GM18870 (cell line): ENCODE measurements around the gene ETHE1.
"Not testable (repeated sequence)": the region's sequence is repeated elsewhere in the genome, so short reads cannot be mapped to it uniquely, and the experiment has no call there.

Experiments used
- ATAC-seq: cut with Tn5 transposase; IDR thresholded peaks from one replicate; pipeline ENCODE4 v1.9.1; 2021; ENCODE audit warnings: moderate library complexity; ENCODE audit not compliant: unreplicated experiment

Gene ETHE1

DNA sequence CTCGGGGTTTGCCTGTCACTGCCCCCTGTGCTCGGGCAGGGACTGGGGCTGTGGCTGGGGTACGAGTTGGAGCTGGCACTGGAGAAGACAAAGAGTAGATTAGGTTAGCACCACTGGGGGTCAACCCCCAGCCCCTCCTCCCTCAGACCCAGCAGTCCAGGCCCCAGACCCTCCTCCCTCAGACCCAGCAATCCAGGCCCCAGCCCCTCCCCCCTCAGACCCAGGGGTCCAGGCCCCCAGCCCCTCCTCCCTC is 25.1 kb upstream of the ETHE1 start:
- ATAC-seq: no peak

DNA sequence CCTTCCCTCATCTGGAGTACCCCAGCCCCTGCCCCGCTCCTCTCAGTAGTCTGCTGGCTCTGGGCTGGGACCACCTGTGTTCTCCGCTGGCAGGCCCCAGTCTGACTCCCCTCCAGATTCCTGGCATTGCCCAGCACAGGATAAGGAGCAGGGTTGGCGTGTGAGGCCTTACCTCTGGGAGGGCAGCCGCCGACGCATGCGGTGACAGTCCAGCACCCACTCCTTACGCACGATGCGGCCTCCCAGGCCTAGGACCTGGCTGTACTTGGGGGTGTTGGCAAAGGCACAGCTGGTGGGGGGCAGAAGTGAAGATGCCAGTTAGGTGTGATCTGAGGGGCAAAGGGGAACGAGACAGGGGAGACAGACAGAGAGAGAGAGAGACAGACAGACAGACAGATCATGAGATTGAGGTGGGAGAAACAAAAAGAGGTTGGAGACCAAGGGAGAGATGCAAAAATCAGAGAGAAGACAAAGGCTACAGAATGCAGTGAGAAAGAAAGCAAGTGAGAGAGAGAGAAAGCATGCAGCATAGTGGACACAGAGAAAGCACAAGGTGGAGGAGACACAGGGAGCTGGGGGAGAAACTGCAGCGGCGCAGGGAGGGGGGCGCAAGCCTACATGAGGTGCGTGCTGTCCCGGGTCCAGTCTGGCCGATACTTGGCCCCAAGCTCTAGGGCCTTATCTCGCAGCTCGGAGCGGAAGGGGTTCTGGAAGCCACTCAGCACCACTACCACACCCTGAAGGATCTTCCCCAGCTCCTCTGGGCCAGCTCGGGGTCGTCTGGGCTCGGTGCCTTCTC is 24.6 kb upstream of the ETHE1 start:
- ATAC-seq: no peak

DNA sequence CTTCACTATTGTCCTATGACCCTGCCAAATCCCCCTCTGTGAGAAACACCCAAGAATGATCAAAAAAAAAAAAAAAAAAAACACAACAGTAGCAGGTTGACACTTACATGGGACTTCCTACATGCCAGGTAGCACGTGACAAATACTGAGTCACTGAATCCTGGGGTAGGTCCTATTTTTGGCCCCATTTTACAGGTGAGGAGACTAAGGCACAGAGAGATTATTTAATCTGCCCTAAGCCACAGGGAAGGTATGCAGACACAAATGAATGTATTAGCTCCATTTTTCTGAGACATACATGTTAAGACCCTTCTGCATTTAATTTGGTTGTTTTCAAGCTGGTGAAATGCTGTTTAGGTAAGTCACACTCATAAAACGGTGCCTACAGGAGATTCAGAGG is 21.7 kb upstream of the ETHE1 start:
- no peak for ATAC-seq

DNA sequence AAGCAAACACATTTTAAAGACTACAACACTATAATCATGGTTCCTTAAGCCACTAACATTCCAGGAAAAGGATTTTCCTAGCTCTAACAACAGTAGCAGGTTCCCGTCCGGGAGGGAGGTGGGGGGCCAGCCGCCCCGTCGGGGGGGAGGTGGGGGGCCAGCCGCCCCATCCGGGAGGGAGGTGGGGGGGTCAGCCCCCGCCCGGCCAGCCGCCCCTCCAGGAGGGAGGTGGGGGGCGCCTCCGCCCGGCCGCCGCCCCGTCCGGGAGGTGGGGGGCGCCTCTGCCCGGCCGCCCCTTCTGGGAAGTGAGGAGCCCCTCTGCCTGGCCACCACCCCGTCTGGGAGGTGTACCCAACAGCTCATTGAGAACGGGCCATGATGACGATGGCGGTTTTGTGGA is 20.9 kb upstream of the ETHE1 start:
- ATAC-seq: not testable (repeated sequence)

DNA sequence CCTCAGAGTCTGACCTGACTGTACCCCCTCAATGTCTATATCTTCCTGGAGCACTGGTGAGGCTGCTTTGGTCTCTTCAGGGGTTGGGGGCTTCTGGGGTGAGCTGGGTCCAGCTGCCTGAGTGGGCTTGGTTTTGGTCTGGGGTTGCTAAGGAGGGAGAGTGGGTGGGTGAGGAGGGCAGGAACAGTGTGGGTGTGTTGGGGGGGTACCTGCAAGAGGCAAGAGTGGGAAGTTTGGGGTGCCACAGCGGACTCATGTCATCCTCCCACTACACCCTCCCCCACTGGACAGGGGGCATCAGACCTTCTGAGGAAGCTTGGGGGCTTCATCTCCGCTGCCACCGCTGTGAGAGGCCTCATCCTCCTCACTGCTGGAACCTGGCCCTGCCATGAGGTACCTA is 19.6 kb upstream of the ETHE1 start:
- ATAC-seq: no peak

DNA sequence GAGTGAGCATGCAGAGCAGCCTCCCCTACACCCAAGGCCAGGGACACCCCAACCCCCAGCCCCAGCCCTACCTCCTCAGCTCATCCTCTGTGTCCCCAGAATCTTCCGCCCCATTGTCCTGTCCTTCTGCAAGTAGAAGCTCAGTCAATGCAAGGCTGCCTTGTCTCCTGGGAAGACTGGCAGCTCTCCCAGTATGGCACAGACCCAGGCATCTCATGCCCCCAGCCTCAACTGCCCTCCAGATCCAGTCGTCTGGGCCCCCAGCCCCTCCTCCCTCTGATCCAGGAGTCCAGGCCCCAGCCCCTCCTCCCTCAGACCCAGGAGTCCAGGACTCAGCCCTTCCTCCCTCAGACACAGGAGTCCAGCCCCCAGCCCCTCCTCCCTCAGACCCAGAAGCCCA is 19.0 kb upstream of the ETHE1 start:
- no peak for ATAC-seq

DNA sequence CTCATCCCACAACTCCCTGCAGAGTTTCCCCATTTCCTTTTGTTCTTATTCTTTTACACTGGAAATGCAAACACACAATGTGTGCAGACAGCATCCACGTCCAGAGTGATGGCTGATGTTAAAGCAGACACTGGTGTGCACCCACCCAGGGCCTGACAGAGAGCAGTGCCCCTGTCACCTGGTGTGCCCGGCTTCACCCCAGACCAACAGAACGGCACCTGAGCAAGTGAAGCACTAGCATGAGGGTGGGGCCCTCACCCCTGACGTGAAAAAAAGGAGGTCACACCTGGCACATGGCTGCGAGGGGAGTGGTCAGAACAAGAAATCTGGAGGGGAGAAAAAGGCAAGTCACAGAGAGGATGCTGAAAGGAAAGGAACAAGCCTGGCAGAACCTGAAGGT is 18.3 kb upstream of the ETHE1 start:
- no peak for ATAC-seq

DNA sequence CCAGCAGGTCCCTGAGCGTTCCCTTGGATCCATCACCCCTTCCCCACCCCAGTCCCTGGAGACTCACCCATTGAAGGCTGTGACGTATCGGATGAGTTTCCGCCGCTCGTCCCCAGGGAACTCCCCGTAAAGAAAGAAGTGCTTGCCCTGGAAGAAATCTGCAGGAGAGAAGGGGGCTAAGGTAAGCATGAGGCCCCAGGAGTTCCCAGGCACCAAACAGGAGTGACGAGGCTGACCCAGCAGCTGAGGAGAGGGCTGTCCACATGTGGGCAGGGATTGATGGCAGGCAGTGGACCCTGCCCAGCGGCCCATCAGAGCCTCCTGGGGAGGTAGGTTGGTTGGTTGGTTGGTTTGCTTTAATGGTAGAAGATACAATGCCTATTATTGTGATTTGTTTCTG is 17.1 kb upstream of the ETHE1 start:
- ATAC-seq: no peak

DNA sequence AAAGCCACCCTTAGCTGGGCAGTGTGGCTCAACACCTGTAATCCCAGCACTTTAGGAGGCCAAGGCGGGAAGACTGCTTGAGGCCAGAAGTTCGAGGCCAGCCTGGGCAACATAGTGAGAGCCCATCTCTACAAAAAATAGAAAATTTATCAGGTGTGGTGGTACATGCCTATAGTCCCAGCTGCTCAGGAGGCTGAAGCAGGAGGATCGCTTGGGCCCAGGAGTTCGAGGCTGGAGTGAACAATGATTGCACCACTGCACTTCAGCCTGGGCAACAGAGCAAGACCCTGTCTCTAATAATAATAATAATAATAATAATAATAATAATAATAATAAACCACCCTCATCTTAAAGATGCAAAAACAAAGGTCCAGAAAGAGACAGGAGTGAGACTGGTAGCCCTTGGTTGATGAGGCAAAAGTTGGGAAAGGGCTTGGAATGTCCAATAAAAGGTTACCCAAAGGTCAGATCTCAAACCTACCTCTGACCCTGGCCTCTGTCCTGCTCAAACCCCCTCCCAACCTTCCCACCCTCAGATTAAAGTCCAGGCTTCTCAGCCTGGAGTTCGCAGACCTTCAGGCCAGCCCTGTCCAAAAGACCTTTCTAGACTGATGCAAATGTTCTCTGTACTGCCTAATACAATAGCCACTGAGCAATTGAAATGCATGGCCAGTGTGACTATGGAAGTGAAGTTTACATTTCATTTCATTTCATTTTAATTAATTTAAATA is 15.1 kb upstream of the ETHE1 start:
- ATAC-seq: no peak

DNA sequence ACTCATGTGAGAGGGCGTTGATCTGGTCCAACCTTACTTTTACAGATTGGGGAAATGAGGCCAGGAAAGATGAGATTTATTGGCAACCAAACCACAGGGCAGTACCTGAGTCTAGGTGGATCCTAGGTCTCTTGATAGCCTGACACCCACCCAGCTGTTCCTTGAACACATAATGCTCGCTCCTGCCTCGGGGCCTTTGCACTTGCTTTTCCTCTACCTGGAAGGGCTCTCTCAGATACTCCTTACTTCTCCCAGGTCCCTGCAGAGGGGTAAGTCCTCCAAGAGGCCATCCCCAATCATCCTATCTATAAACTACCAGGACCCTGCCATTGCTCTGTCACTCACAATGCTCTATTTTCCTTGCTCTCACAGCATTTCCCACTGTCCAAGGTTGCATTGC is 13.4 kb upstream of the ETHE1 start:
- no peak for ATAC-seq

DNA sequence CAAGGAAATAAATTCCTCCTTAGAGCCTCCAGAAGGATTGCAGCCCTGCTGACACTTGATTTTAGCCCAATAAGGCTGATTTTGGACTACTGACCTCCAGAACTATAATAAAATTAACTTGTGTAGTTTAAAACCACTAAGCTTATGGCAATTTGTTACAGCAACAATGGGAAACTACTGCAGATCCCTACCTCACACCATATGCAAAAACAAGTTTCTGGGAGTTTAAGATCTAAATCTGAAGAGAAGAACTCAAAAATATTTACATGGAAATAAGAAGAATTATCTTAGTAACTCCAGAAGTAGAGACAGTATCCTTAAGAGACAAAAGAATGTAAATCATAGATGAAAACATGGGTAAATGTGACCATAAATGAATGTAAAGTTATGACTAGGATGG is 11.9 kb upstream of the ETHE1 start:
- no peak for ATAC-seq

DNA sequence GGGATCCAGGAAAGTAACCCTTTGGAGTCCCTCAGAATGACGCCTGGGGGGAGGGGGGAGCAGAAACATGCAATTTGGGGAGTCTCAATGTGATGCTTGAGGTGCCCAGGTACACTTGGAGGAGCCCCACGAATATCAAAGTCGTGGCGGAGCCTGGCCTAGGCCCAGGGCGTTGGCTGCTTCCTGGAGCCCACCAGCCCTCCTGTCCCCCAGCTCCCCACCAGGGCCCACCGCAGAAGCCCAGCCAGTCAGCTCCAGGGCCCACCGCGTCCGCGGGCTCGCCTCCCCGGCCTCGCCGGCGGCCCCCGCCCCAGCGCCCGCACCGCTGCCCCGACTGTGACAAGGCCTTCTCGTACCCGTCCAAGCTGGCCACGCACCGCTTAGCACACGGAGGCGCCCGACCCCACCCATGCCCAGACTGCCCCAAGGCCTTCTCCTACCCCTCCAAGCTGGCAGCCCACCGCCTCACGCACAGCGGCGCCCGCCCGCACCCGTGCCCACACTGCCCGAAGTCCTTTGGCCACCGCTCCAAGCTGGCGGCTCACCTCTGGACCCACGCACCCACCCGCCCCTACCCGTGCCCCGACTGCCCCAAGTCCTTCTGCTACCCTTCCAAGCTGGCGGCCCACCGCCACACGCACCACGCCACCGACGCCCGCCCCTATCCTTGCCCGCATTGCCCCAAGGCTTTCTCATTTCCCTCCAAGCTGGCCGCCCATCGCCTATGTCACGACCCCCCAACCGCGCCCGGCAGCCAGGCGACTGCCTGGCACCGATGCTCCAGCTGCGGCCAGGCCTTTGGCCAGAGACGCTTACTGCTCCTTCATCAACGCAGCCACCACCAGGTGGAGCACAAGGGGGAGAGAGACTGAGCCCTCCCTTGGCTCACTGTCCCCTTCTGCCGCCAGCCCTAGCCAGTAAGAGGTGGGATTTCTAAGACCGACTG is 8.1 kb upstream of the ETHE1 start:
- no peak for ATAC-seq

DNA sequence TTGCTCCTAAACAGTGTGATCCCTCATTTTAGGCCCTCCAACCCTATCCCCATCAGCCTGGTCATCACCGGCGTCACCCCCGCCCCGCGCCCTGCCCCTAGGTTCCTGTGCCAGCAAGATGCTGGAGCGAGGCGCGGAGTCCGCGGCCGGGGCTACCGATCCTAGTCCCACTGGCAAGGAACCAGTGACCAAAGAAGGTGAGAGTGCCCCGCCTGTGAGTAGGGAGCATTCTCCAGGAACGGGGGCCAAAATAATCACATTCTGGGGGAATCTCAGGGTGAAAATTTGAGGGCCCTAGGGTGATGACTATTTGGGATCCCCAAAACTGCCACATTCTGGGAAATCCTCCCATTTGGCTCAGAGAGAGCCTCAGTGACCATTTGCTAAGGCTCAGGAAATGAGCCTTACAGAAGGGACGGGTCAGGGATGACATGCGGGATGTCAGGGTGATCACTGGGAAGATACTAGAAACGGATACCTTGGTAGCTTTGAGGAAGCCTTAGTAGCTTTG is 7.4 kb upstream of the ETHE1 start:
- ATAC-seq: no peak

DNA sequence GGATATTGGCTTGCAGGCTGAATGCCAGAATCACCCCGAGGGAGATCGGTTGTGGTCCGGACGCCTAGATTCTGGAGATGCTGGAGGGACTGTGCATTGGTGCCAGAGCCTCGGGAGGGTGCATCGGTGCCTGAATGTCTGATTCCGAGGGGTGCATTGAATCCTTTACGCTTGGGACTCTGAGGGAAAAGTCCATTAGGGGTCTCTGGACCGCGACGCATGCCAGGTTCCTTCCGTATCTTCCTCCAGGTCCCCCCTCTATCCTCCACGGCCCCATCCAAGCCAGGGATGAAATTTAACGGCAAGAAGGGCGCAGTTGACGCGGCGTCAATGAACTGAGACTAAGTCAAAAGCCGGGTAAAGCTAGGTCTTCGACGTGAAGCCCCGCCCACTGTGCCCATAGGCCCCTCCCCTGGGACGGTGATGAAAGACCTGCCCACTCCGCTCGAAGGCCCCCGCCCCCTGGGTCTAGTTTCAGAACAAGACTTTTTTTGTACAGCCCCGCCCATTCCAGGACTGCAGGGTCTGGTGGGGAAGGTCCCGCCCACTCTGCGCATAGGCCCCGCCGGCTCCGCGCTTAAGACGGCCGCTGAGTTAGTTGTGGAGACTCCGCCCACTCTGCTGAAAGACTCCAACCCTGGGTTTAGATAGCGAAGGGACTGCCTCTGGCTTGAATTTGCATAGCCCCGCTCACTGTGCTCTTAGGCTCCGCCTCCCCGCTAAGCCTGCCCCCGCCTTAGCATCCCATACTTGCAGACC is 6.7 kb upstream of the ETHE1 start:
- peak; percentile 57 for ATAC-seq

DNA sequence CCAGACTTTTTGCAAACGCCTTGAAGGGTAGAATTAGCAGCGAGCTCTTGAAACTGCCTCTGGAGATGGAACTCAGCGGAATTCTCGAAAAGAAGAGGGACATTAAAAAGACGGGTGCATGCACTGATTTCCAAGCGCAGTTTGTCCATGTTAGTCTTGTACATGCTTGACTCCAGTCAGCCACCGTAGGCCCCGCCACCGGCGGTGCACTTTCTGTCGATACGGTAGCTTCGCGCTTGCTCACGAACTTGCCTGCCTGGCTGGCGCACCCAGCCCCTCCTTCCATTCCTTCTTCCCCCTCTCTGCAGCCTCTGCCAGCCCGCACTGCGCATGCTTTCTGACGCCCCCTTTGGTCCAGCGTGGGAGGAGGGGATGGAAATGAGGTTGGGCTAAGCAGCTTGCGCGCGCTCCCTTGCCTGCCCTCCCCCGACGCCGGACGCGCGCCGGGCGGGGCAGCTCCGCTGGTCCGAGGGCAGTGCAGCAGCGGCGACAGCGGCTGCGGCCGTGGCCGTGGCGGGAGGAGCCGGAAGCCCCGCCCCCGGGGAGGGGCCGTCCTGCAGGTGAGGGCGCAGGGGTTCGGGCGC is 6.1 kb upstream of the ETHE1 start, which contains the start of gene ZNF575:
Gene ZNF575, plus strand, starts transcription at position 227 of the 584 bp plus-strand sequence. CDS start 1,235 bp downstream, outside the sequence.
- peak; percentile 50 for ATAC-seq

DNA sequence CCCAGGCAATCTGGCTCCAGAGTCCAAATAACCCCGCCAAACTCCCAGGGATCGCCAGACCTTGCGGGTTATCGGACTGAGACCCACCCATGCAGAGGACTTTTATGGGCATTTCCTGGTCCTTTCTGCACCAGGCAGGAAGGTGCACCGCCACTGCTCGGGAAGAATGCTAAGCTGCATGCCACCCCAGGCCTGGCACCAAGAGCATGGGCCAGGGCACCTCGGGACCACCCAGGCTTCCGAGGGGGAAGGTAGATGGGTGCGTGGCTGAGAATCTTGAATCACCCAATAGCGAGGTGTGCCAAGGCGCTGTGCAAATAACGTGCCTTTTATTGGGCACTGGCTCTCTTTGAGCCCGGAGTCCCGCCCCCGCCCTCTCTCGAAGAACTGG is 5.6 kb upstream of the ETHE1 start:
- peak; percentile 10 for ATAC-seq

DNA sequence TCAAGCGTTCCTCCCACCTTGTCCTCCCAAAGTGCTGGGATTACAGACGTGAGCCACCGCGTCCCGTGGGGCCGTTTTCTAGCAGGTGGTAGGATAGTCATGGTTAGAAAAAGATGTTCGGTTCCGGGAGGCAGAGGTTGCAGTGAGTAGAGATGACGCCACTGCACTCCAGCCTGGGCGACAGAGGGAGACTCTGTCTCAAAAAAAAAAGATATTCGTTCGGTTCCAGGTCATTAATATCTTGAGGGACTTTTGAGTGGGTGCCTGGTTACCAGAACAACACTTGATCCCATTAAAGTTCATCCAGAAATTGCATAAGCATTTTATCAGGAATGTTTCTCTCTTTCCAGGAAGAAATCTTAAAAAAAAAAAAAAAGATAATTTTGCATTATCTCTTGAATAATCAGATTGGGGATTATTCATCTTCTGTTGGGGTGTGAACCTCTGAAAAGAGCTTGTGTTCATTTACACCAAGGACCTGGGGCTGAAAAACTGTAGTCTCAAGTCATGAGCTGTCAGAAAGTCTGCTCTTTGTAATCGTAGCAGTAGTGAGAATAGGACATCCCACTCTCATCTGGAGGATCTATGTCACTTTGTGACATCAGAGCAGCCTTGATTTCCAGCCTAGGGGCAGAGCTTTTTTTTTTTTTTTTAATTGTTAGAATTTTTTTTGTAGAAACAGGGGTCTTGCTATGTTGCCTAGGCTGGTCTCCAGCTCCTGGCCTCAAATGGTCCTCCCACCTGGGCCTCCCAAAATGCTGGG is 1.0 kb upstream of the ETHE1 start:
- no peak for ATAC-seq

DNA sequence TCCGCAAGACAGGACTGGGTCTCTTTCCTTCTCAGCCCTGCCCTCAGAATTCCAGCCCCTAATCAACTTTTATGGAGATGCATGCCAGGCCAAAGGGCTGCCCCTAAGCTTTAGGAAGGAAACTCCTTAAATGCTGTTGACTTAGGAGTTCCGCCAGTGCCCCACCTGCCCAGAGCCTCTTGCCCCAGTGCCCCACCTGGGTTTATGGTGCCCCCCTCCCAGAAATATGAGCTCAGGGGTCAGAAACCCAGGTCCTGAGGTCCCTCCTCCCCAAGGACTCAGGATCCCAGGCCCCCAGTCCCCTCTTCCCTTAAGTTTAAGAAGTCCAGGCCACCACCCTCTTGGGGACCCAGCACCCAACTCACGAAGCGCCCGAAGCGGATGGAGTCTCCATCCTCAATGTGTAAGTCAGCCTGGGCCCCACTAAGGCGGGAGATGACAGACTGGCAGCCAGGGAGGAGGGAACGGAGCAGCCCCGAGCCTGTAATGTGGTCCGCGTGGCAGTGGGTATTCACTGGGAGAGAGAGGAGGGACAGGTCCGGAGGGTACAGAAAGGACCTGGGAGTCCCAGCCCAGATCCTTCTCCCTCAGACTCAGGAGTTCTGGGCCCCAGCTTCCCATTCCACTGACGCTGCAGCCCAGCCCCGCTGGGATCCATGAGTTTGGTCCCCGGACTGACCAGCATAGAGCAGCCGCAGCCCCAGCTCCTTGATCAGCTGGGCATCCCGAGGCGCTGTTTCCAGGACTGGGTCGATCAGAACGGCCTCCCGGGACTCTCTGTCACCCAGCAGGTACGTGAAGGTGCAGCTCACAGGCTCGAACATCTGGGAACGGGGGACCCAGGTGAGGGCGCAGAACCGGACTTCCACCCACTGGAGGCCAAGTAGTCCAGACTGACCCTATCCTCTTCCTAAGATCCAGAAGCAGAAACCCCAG is 897 bp downstream of the ETHE1 start:
- no peak for ATAC-seq
